Kidney (tissue), 14 donors: Measurements from ENCODE around the gene PTPRQ. TPM values are rescaled to one million over a fixed set of nuclear protein-coding genes. Genes with fewer than 3 reads are reported as not detected.

Experiments used
- DNase-seq, 5 donors: peaks; one replicate each; pipeline ENCODE4 v3.0.0-alpha.2; 2013 to 2020
- FAIRE-seq: peaks from 2 replicates; lab custom pipeline; 2012; peaks lifted over from hg19 to GRCh38; lab: Jason Lieb, UNC
- H3K27ac ChIP-seq, 2 donors: one replicate each; pipeline ENCODE4 v1.7.0; 2013; ENCODE audit warnings: low read depth in 2 of 2, low read length in 2 of 2, inconsistent platforms in 1 of 2
- H3K27me3 ChIP-seq: one replicate; pipeline ENCODE4 v1.7.1; 2013; ENCODE audit warnings: low read length, inconsistent platforms; ENCODE audit not compliant: control insufficient read depth, insufficient read depth
- H3K36me3 ChIP-seq, 3 donors: one replicate each; pipeline versions ENCODE4 v1.7.0 to v1.7.1; 2013; ENCODE audit warnings: low read length in 3 of 3, control low read depth in 1 of 3, inconsistent platforms in 1 of 3; ENCODE audit not compliant: insufficient read depth in 3 of 3, control insufficient read depth in 2 of 3
- H3K4me1 ChIP-seq, 3 donors: one replicate each; pipeline versions ENCODE4 v1.7.0 to v1.7.1; 2013; ENCODE audit warnings: low read length in 3 of 3, inconsistent platforms in 1 of 3, low read depth in 1 of 3; ENCODE audit not compliant: control insufficient read depth in 2 of 3, insufficient read depth in 2 of 3
- H3K4me3 ChIP-seq, 3 donors: one replicate each; pipeline versions ENCODE4 v1.7.0 to v1.8.1; 2013; ENCODE audit warnings: low read length in 3 of 3, control low read depth in 1 of 3, inconsistent platforms in 1 of 3
- H3K9ac ChIP-seq, 3 donors: one replicate each; pipeline versions ENCODE4 v1.7.0 to v1.7.1; 2013; ENCODE audit warnings: low read length in 3 of 3, control low read depth in 1 of 3, inconsistent platforms in 1 of 3
- H3K9me3 ChIP-seq, 3 donors: one replicate each; pipeline versions ENCODE4 v1.7.0 to v1.7.1; 2013; ENCODE audit warnings: low read length in 3 of 3, control low read depth in 1 of 3, inconsistent platforms in 1 of 3; ENCODE audit not compliant: control insufficient read depth in 2 of 3, insufficient read depth in 1 of 3
- intact Hi-C: fragments of 100-400 bp; cut with DNase I; formaldehyde crosslinking; loops from one replicate; pipeline ENCODE4 v1.11.1; 2022
- polyA plus RNA-seq: library from polyadenylated mRNA; stranded (reverse); fragments of 350-450 nt; fragmentation: Illumina TruSeq; extraction: RNeasy Lipid Tissue Mini Kit (QIAGEN cat#74804); gene quantifications from one replicate; pipeline ENCODE4 v1.2.3, GENCODE V29; 2014; ENCODE audit warnings: low read depth, low replicate concordance; ENCODE audit not compliant: insufficient read depth
- total RNA-seq: library from RNA; stranded (reverse); fragmentation: NEBNext Ultra II Directional; extraction: Animal tissue kit (Norgen Biotek cat#: 25700); gene quantifications from one replicate; pipeline ENCODE4 v1.2.1, GENCODE V29; 2021
- TF ChIP-seq, protein P1 (sequence below): IDR thresholded peaks from 3 replicates; pipeline ENCODE4 v1.5.1; 2012; ENCODE audit warnings: mild to moderate bottlenecking, moderate library complexity, borderline replicate concordance; ENCODE audit not compliant: insufficient read depth; ENCODE audit errors: extremely low read depth
- donor health status: control.
- donor health status: control.
- donor health status: control.
- donor health status: control.
- donor health status: control.
- donor health status: DM: yes; HTN: yes; CAD: no.
- donor health status: Normal renal cell carcinoma (clear cell type).

The PTPRQ gene
- total and polyA plus RNA-seq, 2 donors from 2014 or later, result 0.25 to 3.1 TPM

DNA sequence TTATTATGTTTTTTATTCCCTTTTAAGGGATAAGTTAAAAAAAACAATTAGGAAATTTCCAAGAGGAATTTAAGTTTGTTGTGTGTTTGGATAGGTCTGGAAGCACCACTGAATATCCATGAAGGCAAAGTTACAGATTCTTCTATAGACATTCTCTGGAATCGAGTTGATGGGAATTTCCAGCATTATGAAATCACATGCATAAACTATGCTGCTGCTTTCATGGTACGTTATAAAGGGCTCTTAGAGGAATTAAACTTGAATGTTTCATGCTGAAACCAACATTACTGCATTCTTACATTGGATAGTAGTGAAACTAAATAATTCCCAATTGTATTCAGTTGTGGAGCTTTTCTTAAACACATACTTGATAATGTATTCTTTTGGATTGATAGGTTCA is 21.5 kb upstream of the PTPRQ start:
- Histone ChIP-seq H3K9ac (no peak overlapping the region), H3K4me3 (no peak overlapping the region), H3K9me3 (no peaks in the 10 kb centered on the region), H3K36me3 (no peaks in the 10 kb centered on the region), H3K27me3 (no peaks in the 10 kb centered on the region), H3K4me1 (peaks cover 0 to 6% (median 0%) of the 10 kb centered on the region in 3 donors), H3K27ac (no peak overlapping the region)
- no peak for FAIRE-seq
- intact Hi-C loops, result no loop called here
- TF ChIP-seq, protein P1, sequence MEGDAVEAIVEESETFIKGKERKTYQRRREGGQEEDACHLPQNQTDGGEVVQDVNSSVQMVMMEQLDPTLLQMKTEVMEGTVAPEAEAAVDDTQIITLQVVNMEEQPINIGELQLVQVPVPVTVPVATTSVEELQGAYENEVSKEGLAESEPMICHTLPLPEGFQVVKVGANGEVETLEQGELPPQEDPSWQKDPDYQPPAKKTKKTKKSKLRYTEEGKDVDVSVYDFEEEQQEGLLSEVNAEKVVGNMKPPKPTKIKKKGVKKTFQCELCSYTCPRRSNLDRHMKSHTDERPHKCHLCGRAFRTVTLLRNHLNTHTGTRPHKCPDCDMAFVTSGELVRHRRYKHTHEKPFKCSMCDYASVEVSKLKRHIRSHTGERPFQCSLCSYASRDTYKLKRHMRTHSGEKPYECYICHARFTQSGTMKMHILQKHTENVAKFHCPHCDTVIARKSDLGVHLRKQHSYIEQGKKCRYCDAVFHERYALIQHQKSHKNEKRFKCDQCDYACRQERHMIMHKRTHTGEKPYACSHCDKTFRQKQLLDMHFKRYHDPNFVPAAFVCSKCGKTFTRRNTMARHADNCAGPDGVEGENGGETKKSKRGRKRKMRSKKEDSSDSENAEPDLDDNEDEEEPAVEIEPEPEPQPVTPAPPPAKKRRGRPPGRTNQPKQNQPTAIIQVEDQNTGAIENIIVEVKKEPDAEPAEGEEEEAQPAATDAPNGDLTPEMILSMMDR, result no peak
- no peak for DNase-seq

- Histone ChIP-seq H3K36me3 (no peaks in the 10 kb centered on the region), H3K27me3 (no peaks in the 10 kb centered on the region), H3K9me3 (no peaks in the 10 kb centered on the region), H3K4me1 (no peaks in the 10 kb centered on the region), H3K4me3 (no peak overlapping the region), H3K9ac (no peak overlapping the region), H3K27ac (no peak overlapping the region)
- no peak for FAIRE-seq
- intact Hi-C loops, result no loop called here
- TF ChIP-seq, protein P1, result no peak
- no peak for DNase-seq
Measured at GRCh38 chr12:80432061-80432460, 12.0 kb upstream of the PTPRQ start.

DNA sequence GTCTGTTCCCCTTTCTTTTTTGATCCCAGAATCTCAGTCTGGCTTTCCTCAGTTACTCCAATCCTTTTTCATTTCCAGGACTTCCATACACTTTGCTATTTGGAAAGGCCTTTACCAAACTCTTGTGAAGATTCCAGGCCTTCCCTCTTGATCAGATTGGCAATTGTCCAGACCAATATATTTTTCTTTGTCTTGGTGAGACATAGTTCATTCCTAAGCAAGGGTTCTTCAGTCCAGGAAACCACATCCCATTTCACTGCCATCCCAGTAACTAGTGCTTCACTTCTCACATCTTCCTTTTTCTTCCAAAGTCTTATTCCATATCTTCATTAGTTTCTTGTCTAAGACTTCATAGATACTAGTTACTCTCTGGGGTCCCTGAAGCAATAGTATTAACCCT is 2.1 kb upstream of the PTPRQ start:
- no peak overlapping the region for H3K4me3 ChIP-seq
- H3K4me1 ChIP-seq, result no peaks in the 10 kb centered on the region
- intact Hi-C loops, result no loop called here
- no peaks in the 10 kb centered on the region for H3K36me3 ChIP-seq
- DNase-seq (no peak), FAIRE-seq (no peak)
- no peak overlapping the region for H3K9ac ChIP-seq
- H3K9me3 ChIP-seq, result no peaks in the 10 kb centered on the region
- no peaks in the 10 kb centered on the region for H3K27me3 ChIP-seq
- TF ChIP-seq, protein P1, result no peak
- H3K27ac ChIP-seq, result no peak overlapping the region

GRCh38 chr12:80442426-80443222 is 1.4 kb upstream of the PTPRQ start:
- H3K4me3 ChIP-seq, result no peak overlapping the region
- no peak overlapping the region for H3K9ac ChIP-seq
- TF ChIP-seq, protein P1, result no peak
- H3K27me3 ChIP-seq, result no peaks in the 10 kb centered on the region
- DNase-seq (no peak), FAIRE-seq (no peak)
- intact Hi-C loops, result no loop called here
- no peaks in the 10 kb centered on the region for H3K9me3 ChIP-seq
- no peak overlapping the region for H3K27ac ChIP-seq
- H3K4me1 ChIP-seq, result no peaks in the 10 kb centered on the region
- H3K36me3 ChIP-seq, result no peaks in the 10 kb centered on the region
